ENCODE results near the gene BCDIN3D. TPM values are rescaled to one million over a fixed set of nuclear protein-coding genes. Genes with fewer than 3 reads are reported as not detected.

BCDIN3D gene
- total and polyA plus RNA-seq, 2 donors (not counting 3 experiments of a cell fraction or from before 2014, with no cell fraction given), result 1.8 to 3.1 TPM

- Histone ChIP-seq H3K9me3 (replicated peaks; ENCODE audit: control insufficient read depth, insufficient read depth, low read length) (no peaks in the 10 kb centered on the region), H4K20me1 (replicated peaks; ENCODE audit: control insufficient read depth, extremely low read depth, insufficient read depth, low read length) (no peaks in the 10 kb centered on the region), H3K27me3 (ENCODE audit: control insufficient read depth in 2 of 2, insufficient read depth in 2 of 2, low read length in 2 of 2) (peaks cover 0 to 7% of the 10 kb centered on the region in 2 experiments), H3K36me3 (ENCODE audit: control insufficient read depth in 2 of 2, extremely low read depth in 1 of 2, insufficient read depth in 2 of 2, low read length in 2 of 2) (no peaks in the 10 kb centered on the region), H3K4me2 (ENCODE audit: insufficient read depth, low read length) (no peak overlapping the region), H3K4me1 (ENCODE audit: control insufficient read depth, extremely low read depth, insufficient read depth, low read length) (peaks cover 6% of the 10 kb centered on the region), H3K79me2 (ENCODE audit: control insufficient read depth, insufficient read depth, low read length) (no peaks in the 10 kb centered on the region), H3K9ac (replicated peaks; ENCODE audit: extremely low read depth, insufficient read depth, low read length) (no peak overlapping the region), H3K9me1 (replicated peaks; ENCODE audit: control insufficient read depth, extremely low read depth, insufficient read depth, low read length) (no peaks in the 10 kb centered on the region), H3K27ac (ENCODE audit: insufficient read depth, low read depth, low read length) (no peak overlapping the region), H3K4me3 (replicated peaks in 1 of 3; ENCODE audit: insufficient read depth in 1 of 3, low read depth in 1 of 3, low read length in 3 of 3) (no peak overlapping the region), H2AFZ (ENCODE audit: low read depth, low read length) (no peak overlapping the region)
- no peak for TF ChIP-seq MAX (IDR thresholded peaks at IDR 0.05; ENCODE audit: insufficient read depth, insufficient read length)
- no peak for TF ChIP-seq JUN (IDR thresholded peaks at IDR 0.05; ENCODE audit: borderline replicate concordance, insufficient read depth, insufficient read length, low read depth)
- no peak for TF ChIP-seq GATA2 (IDR thresholded peaks at IDR 0.05; ENCODE audit: insufficient read depth, insufficient read length, low read depth, low read length)
- no peak for TF ChIP-seq FOS (IDR thresholded peaks at IDR 0.05; ENCODE audit: borderline replicate concordance, insufficient read depth, low read length)
- TF ChIP-seq, protein P1, sequence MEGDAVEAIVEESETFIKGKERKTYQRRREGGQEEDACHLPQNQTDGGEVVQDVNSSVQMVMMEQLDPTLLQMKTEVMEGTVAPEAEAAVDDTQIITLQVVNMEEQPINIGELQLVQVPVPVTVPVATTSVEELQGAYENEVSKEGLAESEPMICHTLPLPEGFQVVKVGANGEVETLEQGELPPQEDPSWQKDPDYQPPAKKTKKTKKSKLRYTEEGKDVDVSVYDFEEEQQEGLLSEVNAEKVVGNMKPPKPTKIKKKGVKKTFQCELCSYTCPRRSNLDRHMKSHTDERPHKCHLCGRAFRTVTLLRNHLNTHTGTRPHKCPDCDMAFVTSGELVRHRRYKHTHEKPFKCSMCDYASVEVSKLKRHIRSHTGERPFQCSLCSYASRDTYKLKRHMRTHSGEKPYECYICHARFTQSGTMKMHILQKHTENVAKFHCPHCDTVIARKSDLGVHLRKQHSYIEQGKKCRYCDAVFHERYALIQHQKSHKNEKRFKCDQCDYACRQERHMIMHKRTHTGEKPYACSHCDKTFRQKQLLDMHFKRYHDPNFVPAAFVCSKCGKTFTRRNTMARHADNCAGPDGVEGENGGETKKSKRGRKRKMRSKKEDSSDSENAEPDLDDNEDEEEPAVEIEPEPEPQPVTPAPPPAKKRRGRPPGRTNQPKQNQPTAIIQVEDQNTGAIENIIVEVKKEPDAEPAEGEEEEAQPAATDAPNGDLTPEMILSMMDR (IDR thresholded peaks at IDR 0.05; ENCODE audit: extremely low read depth in 1 of 2, insufficient read depth in 1 of 2, low read depth in 1 of 2, low read length in 2 of 2), result no peak
- no peak for TF ChIP-seq MYC (IDR thresholded peaks at IDR 0.05; ENCODE audit: low read depth, low read length)
- DNase-seq (ENCODE audit: low read depth, low spot score), result no peak
- ChIA-PET POLR2A (interaction anchor here (0.5 kb wide), 1 partner anchor 16 kb away, joined by 5 read pairs; no protein-coding TSS in a partner anchor), CTCF (interaction anchor here (0.8 to 2.4 kb wide), 6 partner anchors 9 to 164 kb away, joined by 3 to 11 read pairs (median 4); no protein-coding TSS in a partner anchor)
- intact Hi-C loops (cut with micrococcal nuclease), result no loop called here
- FAIRE-seq, result no peak
- dilution Hi-C loops (cut with MboI; ENCODE audit: extremely low pct_ligation_motif_present, low sequenced_read_pairs), result no loop called here
- BruUV-seq (replicated peaks), result no TSS peak
These were observed 49.3 kb upstream of the BCDIN3D start for GRCh38 chr12:49892084-49892731.
